DMS53 treated with DMSO at 0.1 percent for 48 hours (cell line): ENCODE results near the gene PRR3.

Experiments used
- DNase-seq: peaks from one replicate; lab custom pipeline; 2025; ENCODE audit not compliant: unreplicated experiment; lab: John Stamatoyannopoulos, UW

The PRR3 gene

DNA sequence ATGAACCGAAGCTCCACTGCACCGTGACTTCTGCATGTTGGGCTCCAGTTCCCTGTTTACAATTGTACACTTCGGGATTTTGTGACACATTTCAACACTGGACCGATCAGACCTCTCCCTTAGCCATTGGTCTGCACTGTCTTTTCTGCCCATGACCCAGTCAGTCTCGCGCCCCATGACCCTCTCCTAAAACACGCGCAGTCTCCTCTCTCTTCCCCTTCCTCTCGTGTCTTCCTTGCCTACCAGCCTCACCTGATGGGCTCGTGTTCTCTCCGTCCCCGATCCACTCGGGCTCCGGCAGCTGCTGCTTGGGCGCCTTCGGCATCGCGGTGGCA, 13.6 kb downstream of the PRR3 start:
- no peak for DNase-seq

DNA sequence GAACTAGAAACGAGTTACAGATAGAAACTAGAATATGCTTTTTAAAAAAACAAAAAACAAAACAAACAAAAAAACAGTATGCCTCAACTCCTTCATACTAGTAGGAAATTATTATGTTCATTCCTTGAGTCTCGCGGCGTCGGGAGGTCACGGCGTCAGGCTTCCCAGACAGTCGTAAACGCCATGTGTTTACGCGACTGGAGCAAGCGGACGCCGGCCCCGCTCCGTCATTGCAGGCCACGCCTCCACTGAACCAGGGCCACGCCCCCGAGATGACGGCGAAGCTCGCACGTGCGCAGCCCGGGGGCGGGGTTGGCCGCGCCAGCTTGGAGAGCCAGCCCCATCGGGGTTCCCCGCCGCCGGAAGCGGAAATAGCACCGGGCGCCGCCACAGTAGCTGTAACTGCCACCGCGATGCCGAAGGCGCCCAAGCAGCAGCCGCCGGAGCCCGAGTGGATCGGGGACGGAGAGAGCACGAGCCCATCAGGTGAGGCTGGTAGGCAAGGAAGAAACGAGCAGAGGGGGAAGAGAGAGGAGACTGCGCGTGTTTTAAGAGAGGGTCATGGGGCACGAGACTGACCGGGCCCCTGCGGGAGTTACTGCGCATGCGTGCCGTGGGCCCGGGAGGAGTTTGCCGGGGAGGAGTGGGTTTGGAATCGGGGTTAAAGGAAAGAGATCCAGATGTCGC, 14.1 kb downstream of the PRR3 start, which contains the start of gene ABCF1:
Gene ABCF1, plus strand, starts transcription at position 368 of the 687 bp plus-strand sequence. Its CDS starts 46 bp downstream, at position 414.
- DNase-seq: peak; percentile 92

DNA sequence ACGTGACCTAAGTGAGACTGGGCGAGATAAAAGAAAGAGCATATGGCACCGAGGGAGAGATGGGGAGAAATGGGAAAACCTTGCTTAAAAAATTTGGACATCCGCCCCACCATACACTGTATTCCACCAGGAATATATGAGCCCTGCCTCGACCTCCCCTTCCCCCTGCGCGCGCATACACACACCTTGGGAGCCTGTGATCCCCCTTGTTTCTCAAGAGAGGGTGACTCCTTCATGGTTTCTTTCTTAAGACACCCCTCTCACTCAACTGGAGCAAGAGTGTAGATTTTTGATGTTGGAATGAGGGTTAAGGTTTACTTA, 14.6 kb downstream of the PRR3 start:
- no peak for DNase-seq

DNA sequence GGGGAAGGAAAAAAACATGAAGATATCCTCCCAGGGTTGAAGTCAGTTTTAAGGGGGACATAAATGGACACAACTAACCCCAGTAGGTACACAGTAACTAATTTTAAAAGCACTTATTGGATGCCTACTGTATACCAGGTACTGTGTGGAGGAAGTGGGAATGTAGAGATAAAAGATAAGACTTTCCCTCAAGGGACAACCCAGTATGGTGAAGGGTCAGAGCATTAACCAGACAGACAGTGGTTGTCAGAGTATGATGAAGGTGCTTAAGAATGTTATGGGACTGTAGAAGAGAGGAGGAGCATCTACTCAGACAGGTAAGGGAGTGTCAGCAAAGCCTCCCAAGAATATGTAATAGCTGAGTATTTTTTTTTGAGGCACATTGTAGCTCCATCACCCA, 15.1 kb downstream of the PRR3 start:
- DNase-seq: no peak

DNA sequence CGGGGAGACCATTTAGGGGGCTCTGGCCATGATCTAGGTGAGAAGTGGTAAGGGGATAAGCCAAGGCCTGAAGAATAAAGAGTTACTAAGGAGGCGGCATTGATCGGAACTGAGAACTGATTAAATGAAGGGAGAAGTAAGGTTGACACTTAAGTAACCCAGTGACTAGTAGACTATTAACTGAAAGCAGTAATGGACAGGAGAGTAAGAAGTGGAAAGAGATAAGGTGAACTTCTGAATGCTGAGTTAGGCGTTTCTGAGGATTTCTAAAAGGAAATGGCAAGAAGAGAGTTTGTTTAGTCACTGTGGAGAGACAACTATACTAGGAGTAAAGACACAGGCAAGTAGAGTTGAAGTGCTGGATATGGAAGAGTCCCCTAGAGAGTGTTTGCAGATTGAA, 16.0 kb downstream of the PRR3 start:
- no peak for DNase-seq

DNA sequence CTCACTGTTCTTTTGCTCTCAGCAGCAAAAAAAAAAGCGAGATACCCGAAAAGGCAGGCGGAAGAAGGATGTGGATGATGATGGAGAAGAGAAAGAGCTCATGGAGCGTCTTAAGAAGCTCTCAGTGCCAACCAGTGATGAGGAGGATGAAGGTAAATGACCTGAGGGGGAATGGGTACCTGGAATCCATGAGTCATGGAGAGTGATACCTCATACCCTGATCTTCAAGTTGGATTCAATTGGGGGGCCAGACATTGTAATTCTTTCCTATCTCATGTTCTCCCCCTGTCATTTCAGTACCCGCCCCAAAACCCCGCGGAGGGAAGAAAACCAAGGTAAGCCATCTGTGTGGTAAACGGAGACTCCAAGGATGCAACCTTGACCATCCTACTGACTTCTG, 21.0 kb downstream of the PRR3 start:
- no peak for DNase-seq

DNA sequence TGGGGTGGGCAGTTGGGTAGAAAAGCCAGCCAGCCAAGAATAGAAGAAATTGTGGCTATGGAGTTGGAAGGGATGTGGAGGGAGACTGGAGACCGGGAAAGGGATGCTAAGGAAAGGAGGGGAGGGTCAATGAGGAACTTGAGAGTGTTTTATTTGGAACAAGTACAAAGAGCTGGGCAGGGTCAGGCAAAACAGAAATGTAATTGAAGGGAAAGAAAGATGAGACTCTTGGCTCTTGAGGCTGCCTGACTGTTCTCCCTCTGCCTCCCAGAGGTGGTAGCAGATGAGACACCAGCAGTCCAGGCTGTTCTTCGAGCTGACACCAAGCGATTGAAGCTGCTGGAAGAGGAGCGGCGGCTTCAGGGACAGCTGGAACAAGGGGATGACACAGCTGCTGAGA, 26.8 kb downstream of the PRR3 start:
- no peak for DNase-seq

DNA sequence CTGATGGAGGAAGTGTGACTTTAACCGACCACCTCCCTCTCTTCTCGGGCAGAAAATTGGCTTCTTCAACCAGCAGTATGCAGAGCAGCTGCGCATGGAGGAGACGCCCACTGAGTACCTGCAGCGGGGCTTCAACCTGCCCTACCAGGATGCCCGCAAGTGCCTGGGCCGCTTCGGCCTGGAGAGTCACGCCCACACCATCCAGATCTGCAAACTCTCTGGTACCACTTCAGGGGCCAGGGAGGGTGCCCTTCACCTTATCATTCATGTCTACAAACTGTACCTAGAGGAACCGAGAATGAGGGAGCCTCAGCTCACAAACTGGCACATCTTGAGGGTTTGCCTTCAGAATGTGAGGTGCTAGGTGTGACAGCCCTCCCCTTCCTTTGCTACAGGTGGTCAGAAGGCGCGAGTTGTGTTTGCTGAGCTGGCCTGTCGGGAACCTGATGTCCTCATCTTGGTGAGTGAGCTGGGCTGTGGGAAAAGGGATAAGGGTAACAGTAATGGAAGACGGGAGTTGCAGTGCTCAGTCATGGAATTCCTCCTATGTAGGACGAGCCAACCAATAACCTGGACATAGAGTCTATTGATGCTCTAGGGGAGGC, 32.8 kb downstream of the PRR3 start:
- DNase-seq: no peak

DNA sequence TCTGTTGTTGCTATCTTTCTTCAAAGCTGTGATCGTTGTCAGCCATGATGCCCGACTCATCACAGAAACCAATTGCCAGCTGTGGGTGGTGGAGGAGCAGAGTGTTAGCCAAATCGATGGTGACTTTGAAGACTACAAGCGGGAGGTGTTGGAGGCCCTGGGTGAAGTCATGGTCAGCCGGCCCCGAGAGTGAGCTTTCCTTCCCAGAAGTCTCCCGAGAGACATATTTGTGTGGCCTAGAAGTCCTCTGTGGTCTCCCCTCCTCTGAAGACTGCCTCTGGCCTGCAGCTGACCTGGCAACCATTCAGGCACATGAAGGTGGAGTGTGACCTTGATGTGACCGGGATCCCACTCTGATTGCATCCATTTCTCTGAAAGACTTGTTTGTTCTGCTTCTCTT, 33.4 kb downstream of the PRR3 start:
- DNase-seq: no peak

DNA sequence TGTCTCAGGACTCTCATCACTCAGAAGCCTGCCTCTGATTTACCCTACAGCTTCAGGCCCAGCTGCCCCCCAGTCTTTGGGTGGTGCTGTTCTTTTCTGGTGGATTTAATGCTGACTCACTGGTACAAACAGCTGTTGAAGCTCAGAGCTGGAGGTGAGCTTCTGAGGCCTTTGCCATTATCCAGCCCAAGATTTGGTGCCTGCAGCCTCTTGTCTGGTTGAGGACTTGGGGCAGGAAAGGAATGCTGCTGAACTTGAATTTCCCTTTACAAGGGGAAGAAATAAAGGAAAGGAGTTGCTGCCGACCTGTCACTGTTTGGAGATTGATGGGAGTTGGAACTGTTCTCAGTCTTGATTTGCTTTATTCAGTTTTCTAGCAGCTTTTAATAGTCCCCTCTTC, 33.9 kb downstream of the PRR3 start:
- DNase-seq: no peak

DNA sequence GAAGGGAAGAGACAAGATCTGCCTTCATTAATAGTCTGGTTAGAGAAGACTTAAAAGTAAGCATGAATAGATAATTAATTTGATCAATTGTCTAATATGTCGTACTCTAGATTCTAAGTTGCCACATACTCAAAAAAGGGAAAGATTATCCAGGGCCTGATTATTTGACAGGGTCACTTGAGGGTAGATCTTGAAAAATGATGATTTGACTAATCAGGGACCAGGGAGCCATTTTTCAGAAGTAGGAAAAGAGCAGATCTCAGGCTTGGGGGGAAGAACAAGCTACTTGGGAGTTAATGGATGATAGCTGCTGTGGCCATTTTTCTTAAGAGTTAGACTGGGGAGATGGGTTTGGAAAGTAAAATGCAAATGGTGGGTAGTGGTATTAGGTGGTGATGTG, 35.2 kb downstream of the PRR3 start:
- no peak for DNase-seq

DNA sequence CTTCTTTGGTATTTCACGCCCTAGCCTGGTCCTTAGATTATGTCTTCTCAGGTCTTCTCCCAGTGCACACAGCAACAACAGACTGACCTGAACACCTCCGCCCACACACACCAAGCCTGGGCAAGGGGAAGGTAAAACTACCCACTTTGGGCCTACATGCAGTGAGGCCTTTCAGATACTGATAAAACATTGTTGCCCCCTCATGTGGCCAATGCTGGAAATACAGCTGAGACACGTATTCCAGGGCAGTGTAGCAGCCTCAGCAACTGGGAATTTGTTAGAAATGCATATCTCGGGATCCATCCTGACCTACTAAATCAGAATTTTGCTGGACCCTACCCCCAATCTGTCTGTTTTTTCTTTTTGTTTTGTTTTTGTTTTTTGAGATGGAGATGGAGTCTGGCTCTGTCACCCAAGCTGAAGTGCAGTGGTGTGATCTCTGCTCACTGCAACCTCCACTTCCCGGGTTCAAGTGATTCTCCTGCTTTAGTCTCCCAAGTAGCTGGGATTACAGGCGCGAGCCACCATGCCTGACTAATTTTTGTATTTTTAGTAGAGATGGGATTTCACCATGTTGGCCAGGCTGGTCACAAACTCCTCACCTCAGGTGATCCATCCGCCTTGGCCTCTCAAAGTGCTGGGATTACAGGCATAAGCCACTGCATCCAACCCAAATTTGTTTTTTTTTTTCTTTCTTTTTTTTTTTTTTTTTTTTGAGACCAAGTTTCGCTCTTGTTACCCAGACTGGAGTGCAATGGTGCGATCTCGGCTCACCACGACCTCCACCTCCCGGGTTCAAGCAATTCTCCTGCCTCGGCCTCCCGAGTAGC, 40.4 kb downstream of the PRR3 start:
- DNase-seq: peak; percentile 73

DNA sequence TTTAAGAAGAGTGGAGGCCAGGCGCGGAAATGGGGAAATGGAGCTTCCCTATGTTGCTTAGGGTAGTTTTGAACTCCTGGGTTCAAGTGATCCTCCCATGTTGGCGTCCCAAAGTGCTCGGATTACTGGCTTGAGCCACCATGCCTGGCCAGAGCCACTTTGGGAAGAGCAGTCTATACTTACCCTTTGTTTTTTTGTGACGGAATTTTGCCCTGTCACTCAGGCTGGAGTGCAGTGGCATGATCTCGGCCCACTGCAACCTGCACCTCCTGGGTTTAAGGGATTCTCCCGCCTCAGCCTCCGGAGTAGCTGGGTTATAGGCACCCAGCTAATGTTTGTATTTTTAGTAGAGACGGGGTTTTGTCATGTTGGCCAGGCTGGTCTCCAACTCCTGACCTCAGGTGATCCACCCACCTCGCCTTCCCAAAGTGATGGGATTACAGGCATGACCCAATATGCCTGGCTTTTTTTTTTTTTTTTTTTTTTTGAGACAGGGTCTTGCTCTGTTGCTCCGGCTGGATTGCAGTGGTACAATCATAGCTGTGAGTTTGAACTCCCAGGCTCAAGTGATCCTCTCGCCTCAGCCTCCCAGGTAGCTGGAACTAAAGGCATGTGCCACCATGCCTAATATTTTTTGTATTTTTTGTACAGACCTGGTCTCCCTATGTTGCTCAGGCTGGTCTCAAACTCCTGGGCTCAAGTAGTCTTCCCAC, 42.0 kb downstream of the PRR3 start:
- no peak for DNase-seq

DNA sequence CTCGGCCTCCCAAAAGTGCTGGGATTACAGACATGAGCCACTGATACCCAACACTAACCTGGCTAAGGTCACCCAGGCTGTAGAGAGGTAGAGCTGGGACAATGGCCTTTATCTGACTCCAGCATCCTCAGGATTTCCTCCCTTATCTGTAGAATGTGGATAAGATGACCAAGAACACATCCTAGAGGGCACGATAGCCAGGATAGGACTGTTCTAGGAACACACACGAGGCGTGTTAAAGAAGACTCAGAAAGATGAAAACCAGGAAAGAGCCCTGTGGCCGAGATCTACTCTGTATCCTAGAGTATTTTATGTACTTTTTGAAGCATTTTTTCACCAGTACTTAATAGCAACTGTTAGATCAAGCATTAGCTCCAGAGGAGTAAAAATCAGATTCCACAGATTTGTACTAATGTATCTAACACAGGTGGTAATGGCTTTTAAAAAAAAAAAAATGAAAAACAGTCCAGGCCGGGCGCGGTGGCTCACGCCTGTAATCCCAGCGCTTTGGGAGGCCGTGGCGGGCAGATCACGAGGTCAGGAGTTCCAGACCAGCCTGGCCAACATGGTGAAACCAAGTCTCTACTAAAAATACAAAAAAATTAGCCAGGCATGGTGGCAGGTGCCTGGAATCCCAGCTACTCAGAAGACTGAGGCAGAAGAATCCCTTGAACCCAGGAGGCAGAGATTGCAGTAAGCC, 42.7 kb downstream of the PRR3 start:
- no peak for DNase-seq

DNA sequence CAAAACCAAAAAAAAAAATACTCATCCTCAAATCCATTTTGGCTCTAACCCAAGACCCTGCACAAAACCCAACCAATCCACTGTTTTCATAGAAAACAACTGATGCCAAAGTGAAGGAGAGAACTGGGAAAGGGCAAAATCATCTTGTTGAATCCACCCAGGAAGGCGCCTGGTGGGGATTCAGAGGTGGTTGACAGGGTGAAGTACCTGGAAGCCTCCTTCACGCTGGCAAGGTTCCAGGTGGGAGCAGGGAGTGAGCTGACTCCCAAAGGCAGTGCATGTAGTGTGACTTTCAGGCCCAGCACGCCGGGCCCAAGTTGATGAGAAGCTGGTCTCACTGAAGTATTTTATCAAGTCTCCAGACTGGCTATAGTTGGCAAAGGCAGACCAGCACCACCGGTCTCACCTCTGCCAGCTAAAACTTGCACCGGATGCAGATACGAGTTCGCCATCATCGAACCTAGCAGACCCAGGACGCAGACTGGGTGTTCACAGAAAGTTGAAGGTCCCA, 43.4 kb downstream of the PRR3 start:
- DNase-seq: no peak

DNA sequence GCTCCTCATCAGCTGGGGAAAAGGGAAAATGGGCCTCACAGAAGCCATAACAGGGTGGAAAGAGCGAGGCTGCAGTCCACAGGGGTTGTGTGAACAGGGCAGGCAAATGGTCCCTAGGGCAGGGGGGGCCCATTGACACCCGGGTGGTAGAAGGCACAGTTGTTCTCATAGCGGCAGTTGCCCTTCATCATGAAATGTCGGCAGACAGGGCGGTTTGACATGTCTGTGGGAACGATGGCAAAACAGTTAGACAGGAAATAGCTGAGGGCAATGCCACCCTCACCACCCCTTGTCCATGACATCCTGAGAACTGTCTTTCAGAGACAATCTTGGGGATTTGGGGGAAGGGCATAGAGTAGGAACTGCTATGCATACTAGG, 44.3 kb downstream of the PRR3 start:
- DNase-seq: no peak

DNA sequence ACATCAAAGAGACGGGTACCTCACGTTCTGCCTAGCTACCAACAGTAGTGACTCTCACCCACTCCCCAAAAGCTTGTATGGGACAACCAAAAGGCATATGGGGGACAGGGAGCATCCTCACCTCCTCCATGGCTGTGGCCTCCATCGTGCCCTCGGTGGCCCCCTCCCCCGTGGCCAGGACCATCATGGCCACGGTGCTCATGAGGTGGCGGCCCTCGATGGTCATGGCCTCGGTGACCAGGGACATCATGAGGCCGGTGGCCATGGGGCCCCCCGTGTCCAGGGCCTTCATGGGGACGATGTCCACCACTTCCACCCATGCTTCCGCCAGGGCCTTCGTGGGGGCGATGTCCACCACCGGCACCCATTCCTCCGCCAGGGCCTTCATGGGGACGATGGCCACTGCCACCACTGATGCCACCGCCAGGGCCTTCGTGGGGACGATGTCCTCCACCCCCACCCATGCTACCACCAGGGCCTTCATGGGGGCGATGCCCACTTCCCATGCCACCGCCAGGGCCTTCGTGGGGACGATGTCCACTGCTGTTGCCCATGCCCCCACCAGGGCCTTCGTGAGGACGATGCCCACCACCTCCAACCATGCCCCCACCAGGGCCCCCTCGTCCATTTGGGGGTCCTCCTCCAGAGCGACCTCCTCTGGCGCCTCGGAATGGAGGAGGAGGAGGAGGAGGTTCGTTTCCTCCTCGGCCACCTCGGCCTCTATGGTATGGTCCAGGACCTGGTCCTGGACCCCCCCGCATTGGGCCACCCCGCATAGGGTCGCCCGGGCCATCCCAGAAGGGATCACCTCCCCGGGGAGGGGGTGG, 44.9 kb downstream of the PRR3 start:
- DNase-seq: no peak

DNA sequence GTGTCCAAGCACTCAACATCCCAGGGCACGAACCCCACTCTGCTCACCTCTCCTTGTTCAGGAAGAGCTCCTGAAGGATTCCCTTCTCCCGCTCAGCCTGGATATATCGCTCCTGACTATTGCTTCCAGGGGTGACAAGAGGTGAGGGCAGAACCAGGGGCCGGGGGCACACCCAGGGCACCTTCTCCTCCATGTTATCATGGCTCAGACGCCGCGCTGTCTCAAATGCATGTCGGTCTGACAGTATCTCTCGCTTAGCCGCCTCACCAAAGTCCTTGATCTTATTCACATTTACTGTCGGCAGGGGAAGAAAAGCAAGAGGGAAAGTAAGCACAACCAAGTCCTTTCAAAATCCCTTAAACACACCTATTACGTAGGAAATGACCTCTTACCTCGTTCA, 46.9 kb downstream of the PRR3 start:
- DNase-seq: no peak

DNA sequence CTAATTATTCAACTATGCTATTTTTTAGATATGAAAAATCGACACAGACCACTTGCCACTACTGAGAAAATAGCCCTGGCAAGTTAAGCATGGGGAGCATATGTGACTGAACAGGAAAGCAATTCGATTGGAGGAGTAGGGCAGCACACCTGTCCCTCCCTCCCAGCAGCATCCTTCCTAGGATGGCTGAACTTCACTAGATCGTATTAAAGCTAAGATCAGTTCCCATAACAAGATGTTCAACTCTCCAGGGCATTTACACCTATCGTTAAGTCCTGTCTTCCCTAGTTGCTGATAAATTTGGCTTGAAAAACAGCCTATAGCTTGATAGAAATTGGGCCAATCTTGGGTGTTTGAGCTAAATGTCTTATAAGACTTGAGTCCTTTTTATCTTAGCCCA, 53.0 kb downstream of the PRR3 start:
- DNase-seq: no peak

DNA sequence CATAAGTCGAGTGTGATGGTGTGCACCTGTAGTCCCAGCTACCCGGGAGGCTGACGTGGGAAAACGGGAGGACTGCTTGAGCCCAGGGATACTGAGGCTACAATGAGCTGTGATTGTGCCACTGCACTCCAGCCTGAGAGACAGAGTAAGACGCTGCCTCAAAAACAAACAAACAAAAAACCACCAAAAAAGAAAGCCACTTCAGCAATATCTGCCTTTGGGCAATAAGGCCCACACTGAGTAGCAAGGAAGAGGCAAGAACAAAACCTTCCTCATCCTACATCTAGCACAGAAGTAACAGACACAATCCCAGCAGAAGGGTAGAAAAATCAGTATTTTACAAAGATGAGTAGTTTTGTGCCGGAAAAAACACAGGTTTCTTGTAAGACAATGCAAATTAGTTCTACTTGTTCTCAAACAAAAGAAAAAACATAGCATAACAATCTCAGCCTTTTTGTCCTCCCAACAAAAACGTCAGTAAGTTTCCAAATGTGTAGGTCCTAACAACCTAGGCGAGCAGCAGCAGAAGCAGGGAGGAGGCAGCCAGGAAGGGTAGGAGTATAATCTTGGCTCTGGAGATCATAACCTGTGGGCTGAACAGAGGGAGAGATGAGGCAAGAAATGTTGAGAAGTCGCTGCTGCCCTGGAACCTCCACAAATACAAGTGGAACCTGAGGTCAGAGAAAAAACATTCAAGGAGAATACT, 54.2 kb downstream of the PRR3 start:
- DNase-seq: no peak
